ENCODE results near the gene PLCB4. TPM values are rescaled to one million over a fixed set of nuclear protein-coding genes. Genes with fewer than 3 reads are reported as not detected.

PLCB4 gene
- total and polyA plus RNA-seq, 2 experiments from 2014 or later, result 6.5 to 16.1 TPM

GRCh38 chr20:9136114-9136513 lies 67.2 kb downstream of the PLCB4 start:
- no peak overlapping the region for H3K4me3 ChIP-seq
- Mint-ChIP-seq H3K4me3 (no peak overlapping the region), H3K4me1 (peaks cover 5% of the 10 kb centered on the region; the same call in 2 of the 3 replicates), H3K36me3 (ENCODE audit: low read depth) (peaks cover 3% of the 10 kb centered on the region; the same call in 1 of the 3 replicates), H3K9me3 (peaks cover 3% of the 10 kb centered on the region; the same call in 2 of the 3 replicates), H3K27me3 (ENCODE audit: insufficient read depth, low read depth, poor library complexity) (no peaks in the 10 kb centered on the region), H3K27ac (no peak overlapping the region; the same call in 1 of the 2 replicates)
- no peaks in the 10 kb centered on the region for H4K20me1 ChIP-seq (replicated peaks; ENCODE audit: insufficient read depth)
- no peaks in the 10 kb centered on the region for H3K27me3 ChIP-seq (ENCODE audit: insufficient read depth)
- DNase-seq (ENCODE audit: low spot score) (no peak), ATAC-seq (no peak)
- H2AFZ ChIP-seq, result no peak overlapping the region
- H3K4me2 ChIP-seq, result no peak overlapping the region
- H3K79me2 ChIP-seq (replicated peaks; ENCODE audit: insufficient read depth), result no peaks in the 10 kb centered on the region; the same call in 1 of the 2 replicates
- H3K36me3 ChIP-seq (ENCODE audit: insufficient read depth), result peaks cover 4% of the 10 kb centered on the region; the same call in 1 of the 2 replicates
- H3F3A ChIP-seq (replicated peaks; ENCODE audit: low read depth), result no peaks in the 10 kb centered on the region
- no peaks in the 10 kb centered on the region for H3K4me1 ChIP-seq (ENCODE audit: insufficient read depth)
- TF ChIP-seq STAT1 (IDR thresholded peaks at IDR 0.05; ENCODE audit: unreplicated experiment) (no peak), POLR2AphosphoS5 (IDR thresholded peaks at IDR 0.05; ENCODE audit: low read depth) (no peak), CTCF (conservative IDR thresholded peaks at IDR 0.05; ENCODE audit: low read depth in 2 of 2) (no peak), REST (IDR thresholded peaks at IDR 0.05; ENCODE audit: unreplicated experiment) (no peak), EZH2phosphoT487 (IDR thresholded peaks at IDR 0.05; ENCODE audit: unreplicated experiment) (no peak), ZNF331 (CRISPR knock-in tag; IDR thresholded peaks at IDR 0.05; ENCODE audit: low read depth) (no peak), ETS1 (IDR thresholded peaks at IDR 0.05) (no peak), JUNB (IDR thresholded peaks at IDR 0.05; ENCODE audit: unreplicated experiment) (no peak), EZH2 (IDR thresholded peaks at IDR 0.05; ENCODE audit: low read depth, unreplicated experiment) (no peak), ZNF114 (CRISPR knock-in tag; IDR thresholded peaks at IDR 0.05) (no peak), ZNF462 (CRISPR knock-in tag; IDR thresholded peaks at IDR 0.05) (no peak), CREB1 (CRISPR knock-in tag; IDR thresholded peaks at IDR 0.05; ENCODE audit: low read depth) (no peak), NANOG (IDR thresholded peaks at IDR 0.05; ENCODE audit: borderline replicate concordance) (no peak)
- no peak overlapping the region for H3K27ac ChIP-seq (ENCODE audit: low read depth)
- 0 out of 2 replicates have a peak, but pooled peaks cover 8% of the 10 kb centered on the region for H3K9me2 ChIP-seq (ENCODE audit: insufficient read depth)

Data from GM23338 (cell line).